ENCODE results near the gene RTKN. TPM values are rescaled to one million over a fixed set of nuclear protein-coding genes. Genes with fewer than 3 reads are reported as not detected.

Gene RTKN
- total RNA-seq, 1 donor from 2014 or later: 20.4 TPM

- no peaks in the 10 kb centered on the region for H3K36me3 Mint-ChIP-seq (ENCODE audit: low read depth)
- no peaks in the 10 kb centered on the region for H3K9me3 Mint-ChIP-seq (ENCODE audit: low read depth)
- no peak for TF ChIP-seq CTCF (IDR thresholded peaks at IDR 0.05)
- DNase-seq (ENCODE audit: low spot score): no peak
- H3K4me3 Mint-ChIP-seq (ENCODE audit: unreplicated experiment): no peak overlapping the region
- H3K27ac Mint-ChIP-seq (ENCODE audit: unreplicated experiment): no peak overlapping the region
- peaks cover 5% of the 10 kb centered on the region for H3K27me3 Mint-ChIP-seq (ENCODE audit: low read depth)
- no peaks in the 10 kb centered on the region for H3K4me1 Mint-ChIP-seq (ENCODE audit: low read depth)
Measured at GRCh38 chr2:74414881-74415761, 26.6 kb downstream of the RTKN start.

- no peak overlapping the region for H3K27ac Mint-ChIP-seq (ENCODE audit: unreplicated experiment)
- no peak for TF ChIP-seq CTCF (IDR thresholded peaks at IDR 0.05)
- peaks cover 5% of the 10 kb centered on the region for H3K27me3 Mint-ChIP-seq (ENCODE audit: low read depth)
- DNase-seq (ENCODE audit: low spot score): no peak
- no peaks in the 10 kb centered on the region for H3K4me1 Mint-ChIP-seq (ENCODE audit: low read depth)
- H3K9me3 Mint-ChIP-seq (ENCODE audit: low read depth): no peaks in the 10 kb centered on the region
- H3K4me3 Mint-ChIP-seq (ENCODE audit: unreplicated experiment): no peak overlapping the region
- H3K36me3 Mint-ChIP-seq (ENCODE audit: low read depth): no peaks in the 10 kb centered on the region
Measured at GRCh38 chr2:74414441-74414840, 27.3 kb downstream of the RTKN start.

GRCh38 chr2:74413001-74413698 is 28.6 kb downstream of the RTKN start:
- Mint-ChIP-seq H3K27me3 (ENCODE audit: low read depth) (peaks cover 13% of the 10 kb centered on the region), H3K4me1 (ENCODE audit: low read depth) (no peaks in the 10 kb centered on the region), H3K27ac (ENCODE audit: unreplicated experiment) (no peak overlapping the region), H3K9me3 (ENCODE audit: low read depth) (no peaks in the 10 kb centered on the region), H3K36me3 (ENCODE audit: low read depth) (no peaks in the 10 kb centered on the region), H3K4me3 (ENCODE audit: unreplicated experiment) (no peak overlapping the region)
- DNase-seq (ENCODE audit: low spot score): no peak
- no peak for TF ChIP-seq CTCF (IDR thresholded peaks at IDR 0.05)

GRCh38 chr2:74407682-74408081 is 34.1 kb downstream of the RTKN start:
- no peaks in the 10 kb centered on the region for H3K9me3 Mint-ChIP-seq (ENCODE audit: low read depth)
- no peak for TF ChIP-seq CTCF (IDR thresholded peaks at IDR 0.05)
- no peak overlapping the region for H3K4me3 Mint-ChIP-seq (ENCODE audit: unreplicated experiment)
- no peaks in the 10 kb centered on the region for H3K36me3 Mint-ChIP-seq (ENCODE audit: low read depth)
- H3K27ac Mint-ChIP-seq (ENCODE audit: unreplicated experiment): no peak overlapping the region
- no peak for DNase-seq (ENCODE audit: low spot score)
- H3K4me1 Mint-ChIP-seq (ENCODE audit: low read depth): no peaks in the 10 kb centered on the region
- peaks cover 10% of the 10 kb centered on the region for H3K27me3 Mint-ChIP-seq (ENCODE audit: low read depth)

- no peak for DNase-seq (ENCODE audit: low spot score)
- H3K4me1 Mint-ChIP-seq (ENCODE audit: low read depth): no peaks in the 10 kb centered on the region
- H3K9me3 Mint-ChIP-seq (ENCODE audit: low read depth): no peaks in the 10 kb centered on the region
- TF ChIP-seq CTCF (IDR thresholded peaks at IDR 0.05): no peak
- no peaks in the 10 kb centered on the region for H3K36me3 Mint-ChIP-seq (ENCODE audit: low read depth)
- no peak overlapping the region for H3K27ac Mint-ChIP-seq (ENCODE audit: unreplicated experiment)
- no peak overlapping the region for H3K4me3 Mint-ChIP-seq (ENCODE audit: unreplicated experiment)
- peaks cover 10% of the 10 kb centered on the region for H3K27me3 Mint-ChIP-seq (ENCODE audit: low read depth)
Measured at GRCh38 chr2:74406035-74406434, 35.7 kb downstream of the RTKN start.
